HG02588 (cell line): Measurements from ENCODE around the gene ING1.
A peak's percentile ranks its signal among the peaks of the same experiment; 100 is the strongest.
"Not testable (repeated sequence)": the region's sequence is repeated elsewhere in the genome, so short reads cannot be mapped to it uniquely, and the experiment has no call there.

Experiments used
- ATAC-seq: cut with Tn5 transposase; IDR thresholded peaks from one replicate; pipeline ENCODE4 v1.9.1; 2021; ENCODE audit warnings: mild to moderate bottlenecking, moderate library complexity; ENCODE audit not compliant: unreplicated experiment

Gene ING1

DNA sequence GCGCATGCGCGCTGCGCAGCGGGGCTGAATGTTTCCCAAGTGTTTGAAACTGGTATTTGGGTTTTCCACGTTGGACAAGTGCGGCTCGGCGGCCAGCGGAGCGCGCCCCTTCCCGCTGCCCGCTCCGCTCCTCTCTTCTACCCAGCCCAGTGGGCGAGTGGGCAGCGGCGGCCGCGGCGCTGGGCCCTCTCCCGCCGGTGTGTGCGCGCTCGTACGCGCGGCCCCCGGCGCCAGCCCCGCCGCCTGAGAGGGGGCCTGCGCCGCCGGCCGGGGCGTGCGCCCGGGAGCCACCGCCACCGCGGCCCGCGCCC lies at the start of gene ING1:
Gene ING1 (plus strand): TSS at position 59 of the 311 bp plus-strand sequence. CDS start 450 bp downstream, outside the sequence.
- ATAC-seq, result peak; percentile 0

DNA sequence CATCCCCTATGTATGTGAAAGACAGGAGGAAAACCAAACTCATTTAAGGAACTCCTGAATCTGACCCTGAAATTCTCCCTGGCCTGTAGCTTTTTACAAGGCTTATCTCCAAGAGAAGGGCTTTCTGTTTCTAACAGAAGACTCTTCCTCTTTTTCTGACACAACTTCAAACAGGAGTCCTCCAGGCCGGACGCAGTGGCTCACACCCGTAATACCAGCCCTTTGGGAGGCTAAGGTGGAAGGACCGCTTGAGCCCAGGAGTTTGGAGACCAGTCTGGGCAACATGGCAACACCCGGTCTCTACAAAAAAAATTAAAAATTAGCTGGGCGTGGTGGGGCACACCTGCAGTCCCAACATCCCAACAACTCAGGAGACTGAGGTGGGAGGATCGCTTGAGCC lies 49.5 kb upstream of the ING1 start:
- ATAC-seq, result no peak

- ATAC-seq, result no peak
Observed at GRCh38 chr13:110664673-110665072, 48.8 kb upstream of the ING1 start.

DNA sequence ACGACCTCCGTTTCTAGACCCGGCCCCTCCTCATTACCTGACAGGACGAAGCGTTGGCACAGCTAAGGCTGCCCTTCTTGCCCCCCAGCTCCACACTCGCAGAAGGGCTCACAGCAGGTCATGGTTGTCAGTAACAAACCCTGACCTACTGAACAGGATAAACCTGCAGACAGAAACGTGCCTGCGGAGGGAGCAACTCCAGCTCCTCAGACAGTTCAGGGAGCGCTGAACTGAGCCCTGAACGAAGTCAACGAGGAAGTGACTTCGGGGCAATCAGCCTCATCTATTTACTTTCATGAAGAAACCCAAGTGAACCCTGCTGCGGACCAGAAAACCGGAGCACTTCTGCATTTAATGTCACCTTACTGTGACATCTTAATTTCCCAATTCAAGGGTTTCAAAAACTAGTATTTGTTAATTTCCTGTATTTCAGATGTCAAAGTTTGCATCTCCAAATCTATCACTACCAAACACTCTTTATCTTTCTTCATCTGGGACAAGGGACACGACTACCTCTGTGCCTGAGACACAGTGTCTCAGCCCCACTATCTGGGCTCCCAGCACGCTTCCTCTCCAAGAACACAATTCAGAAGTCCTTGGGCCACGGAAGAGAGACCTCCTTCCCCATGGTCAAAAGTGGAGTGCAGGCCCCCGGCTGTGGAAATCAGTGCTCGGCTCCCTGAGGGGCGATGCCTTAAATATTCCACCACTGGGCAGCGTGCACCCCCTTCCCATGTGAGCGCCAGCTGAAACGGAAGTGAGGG lies 47.8 kb upstream of the ING1 start:
- no peak for ATAC-seq

- no peak for ATAC-seq
Observed at GRCh38 chr13:110666255-110666533, 47.3 kb upstream of the ING1 start.

- ATAC-seq, result no peak
Observed at GRCh38 chr13:110669036-110669435, 44.5 kb upstream of the ING1 start.

- ATAC-seq, result not testable (repeated sequence)
Observed at GRCh38 chr13:110669814-110670213, 43.7 kb upstream of the ING1 start.

DNA sequence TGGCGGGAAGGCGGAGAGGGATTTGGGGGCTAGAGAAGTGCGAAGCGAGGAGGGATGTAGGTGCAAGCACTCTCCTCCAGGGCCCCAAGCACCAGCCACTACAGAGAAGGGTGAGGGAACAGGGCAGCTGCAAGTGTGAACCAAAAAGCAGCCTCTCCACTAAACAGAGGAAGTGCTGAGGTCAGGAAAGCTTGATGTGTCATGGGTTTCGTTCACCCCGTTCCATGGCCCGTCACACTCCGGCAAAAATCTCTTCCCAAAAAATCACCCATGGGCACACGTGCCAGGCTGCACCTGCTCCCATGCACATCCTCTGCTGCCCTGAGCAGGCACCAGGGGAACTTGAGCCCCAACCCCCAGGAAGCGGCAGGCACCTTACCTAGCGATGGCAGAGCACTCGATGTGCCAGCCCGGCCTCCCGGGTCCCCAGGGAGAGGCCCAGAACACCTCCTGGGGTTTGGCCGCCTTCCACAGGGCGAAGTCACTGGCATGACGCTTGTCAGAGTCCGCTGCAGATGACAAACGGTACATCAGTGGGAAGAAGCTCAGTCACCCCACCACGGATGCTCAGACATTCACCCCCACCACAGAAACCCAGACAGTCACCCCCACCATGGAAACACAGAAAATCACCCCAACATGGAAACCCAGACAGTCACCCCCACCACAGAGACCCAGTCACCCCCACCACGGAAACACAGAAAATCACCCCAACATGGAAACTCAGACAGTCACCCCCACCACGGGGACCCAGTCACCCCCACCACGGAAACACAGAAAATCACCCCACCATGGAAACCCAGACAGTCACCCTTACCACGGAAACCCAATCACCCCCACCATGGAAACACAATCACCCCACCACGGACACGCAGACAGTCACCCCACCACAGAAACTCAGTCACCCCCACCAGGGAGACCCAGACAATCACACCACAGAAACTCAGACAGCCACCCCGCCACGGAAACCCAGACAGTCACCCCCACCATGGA lies 36.6 kb upstream of the ING1 start:
- ATAC-seq, result peak; percentile 71

GRCh38 chr13:110677731-110678545 lies 35.6 kb upstream of the ING1 start:
- no peak for ATAC-seq

DNA sequence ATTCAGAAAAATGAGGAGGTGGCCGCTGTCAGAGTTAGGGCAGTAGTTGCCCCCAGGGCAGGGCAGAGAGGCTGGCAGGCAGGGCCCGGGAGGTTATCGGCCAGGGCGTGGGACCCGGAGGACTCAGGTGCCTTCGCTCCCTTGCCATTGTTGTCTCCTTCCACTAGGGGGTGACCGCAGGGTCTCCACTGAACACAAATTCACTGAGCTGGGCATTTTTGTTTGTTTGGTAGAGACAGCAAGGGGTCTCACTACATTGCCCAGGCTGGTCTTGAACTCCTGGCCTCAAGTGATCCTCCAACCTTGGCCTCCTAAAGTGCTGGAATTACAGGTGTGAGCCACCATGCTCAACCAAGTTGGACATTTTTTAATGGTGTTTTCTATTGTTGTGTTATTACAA lies 32.6 kb upstream of the ING1 start:
- no peak for ATAC-seq

DNA sequence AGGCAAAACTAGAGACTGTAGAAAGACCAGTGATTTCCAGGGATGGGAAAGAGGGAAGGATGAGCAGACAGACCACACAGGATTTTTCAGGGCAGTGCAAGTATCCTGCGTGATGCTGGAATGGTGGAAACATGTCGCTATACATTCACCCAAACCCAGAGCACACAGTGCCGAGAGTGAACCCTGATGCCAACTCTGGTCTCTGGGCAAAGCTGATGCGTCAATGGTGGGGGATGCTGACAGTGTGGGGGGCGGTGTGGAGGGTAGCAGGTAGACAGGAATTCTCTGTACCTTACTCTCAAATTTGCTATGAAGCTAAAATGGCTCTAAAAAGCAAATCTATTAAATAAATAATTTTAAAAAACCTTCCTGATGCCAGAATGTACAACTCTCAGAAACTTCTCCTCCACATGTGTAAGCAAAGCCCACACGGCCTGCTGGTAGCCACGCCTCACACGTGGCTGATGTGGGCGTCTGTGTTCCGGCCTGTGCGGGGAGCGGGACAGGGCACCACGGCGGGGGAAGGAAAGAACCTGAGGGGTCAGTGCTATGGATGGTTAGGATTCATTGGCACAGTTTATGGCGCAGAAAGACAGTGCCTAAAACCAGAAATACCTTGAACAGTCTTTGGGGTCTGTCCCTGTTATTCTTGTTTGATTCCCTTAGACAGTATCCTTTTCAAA lies 31.5 kb upstream of the ING1 start:
- ATAC-seq, result no peak

DNA sequence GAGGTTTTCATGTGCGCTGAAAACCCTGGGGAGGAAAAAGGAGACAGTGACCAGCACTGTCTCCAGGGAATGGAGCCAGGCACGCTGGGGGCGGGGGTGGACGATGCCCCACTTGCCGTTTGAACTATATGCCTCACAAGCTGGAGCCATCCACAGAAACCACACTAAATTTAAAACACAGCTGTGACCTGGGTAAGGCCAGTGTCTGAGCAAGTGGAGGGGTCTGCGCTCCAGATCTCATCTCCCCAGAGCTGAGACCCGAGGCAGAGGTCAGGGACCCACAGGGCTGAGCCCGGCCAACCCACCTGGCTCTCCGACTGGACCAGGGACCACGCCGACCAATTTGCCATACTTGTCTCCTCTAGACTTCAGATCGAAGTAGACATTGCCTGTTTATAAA lies 30.8 kb upstream of the ING1 start:
- ATAC-seq, result no peak

GRCh38 chr13:110683203-110683883 lies 30.2 kb upstream of the ING1 start:
- no peak for ATAC-seq

DNA sequence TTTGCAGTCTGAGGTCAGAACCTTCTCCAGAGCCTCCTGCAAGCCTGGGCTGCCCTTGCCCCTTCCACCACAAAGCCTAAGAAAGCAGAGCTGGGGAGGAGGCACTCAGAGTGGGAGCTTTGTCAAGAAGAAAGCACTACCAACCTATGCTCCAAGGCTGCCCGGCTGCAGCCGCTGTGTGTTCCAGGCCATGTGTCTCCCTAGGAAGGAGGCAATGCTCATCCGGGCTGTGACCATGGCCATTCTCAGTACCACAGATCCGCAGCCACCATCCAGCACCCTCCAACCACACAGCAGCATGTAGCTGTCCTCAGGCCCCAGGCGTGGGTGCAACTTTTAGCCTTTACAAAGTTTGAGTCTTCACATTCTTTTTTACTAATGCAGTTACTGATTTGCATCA lies 29.6 kb upstream of the ING1 start:
- ATAC-seq, result no peak

GRCh38 chr13:110684388-110685056 lies 29.0 kb upstream of the ING1 start:
- ATAC-seq, result no peak

GRCh38 chr13:110685305-110686020 lies 28.0 kb upstream of the ING1 start:
- ATAC-seq, result no peak

DNA sequence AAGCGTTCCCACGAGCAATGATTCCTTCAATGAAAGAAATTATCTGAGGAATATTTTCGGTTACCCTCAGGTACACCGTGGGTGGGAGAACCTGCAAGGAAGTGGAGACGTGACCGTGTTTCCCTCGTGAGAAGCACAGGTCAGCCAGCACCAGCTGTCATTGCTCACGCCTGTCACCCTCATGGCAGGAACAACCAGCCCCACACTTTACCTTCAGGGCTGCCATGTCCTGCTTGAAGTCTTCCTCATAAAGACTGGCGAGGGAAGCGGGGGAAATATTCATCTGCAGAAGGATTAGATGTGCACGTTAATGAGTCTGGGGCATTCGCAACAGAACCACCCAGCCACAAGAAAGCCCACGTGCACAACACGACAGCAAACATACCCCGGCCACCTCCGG lies 25.8 kb upstream of the ING1 start:
- ATAC-seq, result no peak

DNA sequence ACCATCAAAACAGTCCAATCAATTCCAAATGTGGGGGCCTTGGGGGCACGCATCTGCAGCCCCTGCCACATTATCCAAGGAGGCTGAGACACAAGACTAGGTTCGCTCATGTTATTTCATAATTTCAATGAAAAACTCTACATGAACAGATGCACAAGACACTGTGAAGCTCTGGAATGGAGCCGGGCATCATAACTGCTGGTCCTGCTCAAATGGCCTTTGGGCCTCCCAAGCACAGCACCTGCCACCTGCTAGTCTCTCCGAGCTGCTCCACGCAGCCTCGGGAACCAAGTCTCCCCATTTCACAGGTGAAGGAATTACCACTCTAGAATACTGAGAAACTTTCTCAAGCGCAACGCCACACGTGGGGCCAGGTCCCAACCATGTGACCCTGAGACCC lies 24.5 kb upstream of the ING1 start:
- no peak for ATAC-seq

GRCh38 chr13:110689711-110690110 lies 23.8 kb upstream of the ING1 start:
- ATAC-seq, result no peak
